Panc1 (cell line): ENCODE results near the gene MYLK3.

ENCODE experiments used
- SIN3A ChIP-seq: IDR thresholded peaks from 2 replicates; pipeline ENCODE4 v1.6.1; 2012; ENCODE audit warnings: low read depth, mild to moderate bottlenecking, low read length, moderate library complexity, borderline replicate concordance; ENCODE audit not compliant: insufficient read depth
- TF ChIP-seq, protein P1 (sequence below): fragments of 450-650 bp; IDR thresholded peaks from 2 replicates; pipeline ENCODE4 v1.5.1; 2017; ENCODE audit warnings: mild to moderate bottlenecking

GRCh38 chr16:46662123-46662522, 86.0 kb downstream of the MYLK3 start:
- TF ChIP-seq, protein P1, sequence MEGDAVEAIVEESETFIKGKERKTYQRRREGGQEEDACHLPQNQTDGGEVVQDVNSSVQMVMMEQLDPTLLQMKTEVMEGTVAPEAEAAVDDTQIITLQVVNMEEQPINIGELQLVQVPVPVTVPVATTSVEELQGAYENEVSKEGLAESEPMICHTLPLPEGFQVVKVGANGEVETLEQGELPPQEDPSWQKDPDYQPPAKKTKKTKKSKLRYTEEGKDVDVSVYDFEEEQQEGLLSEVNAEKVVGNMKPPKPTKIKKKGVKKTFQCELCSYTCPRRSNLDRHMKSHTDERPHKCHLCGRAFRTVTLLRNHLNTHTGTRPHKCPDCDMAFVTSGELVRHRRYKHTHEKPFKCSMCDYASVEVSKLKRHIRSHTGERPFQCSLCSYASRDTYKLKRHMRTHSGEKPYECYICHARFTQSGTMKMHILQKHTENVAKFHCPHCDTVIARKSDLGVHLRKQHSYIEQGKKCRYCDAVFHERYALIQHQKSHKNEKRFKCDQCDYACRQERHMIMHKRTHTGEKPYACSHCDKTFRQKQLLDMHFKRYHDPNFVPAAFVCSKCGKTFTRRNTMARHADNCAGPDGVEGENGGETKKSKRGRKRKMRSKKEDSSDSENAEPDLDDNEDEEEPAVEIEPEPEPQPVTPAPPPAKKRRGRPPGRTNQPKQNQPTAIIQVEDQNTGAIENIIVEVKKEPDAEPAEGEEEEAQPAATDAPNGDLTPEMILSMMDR: no peak
- no peak for TF ChIP-seq SIN3A
